Measurements from ENCODE around the gene COTL1.

- no peak for TF ChIP-seq PATZ1 (CRISPR knock-in tag; IDR thresholded peaks at IDR 0.05; ENCODE audit: borderline replicate concordance)
- TF ChIP-seq ZFP30 (CRISPR knock-in tag; IDR thresholded peaks at IDR 0.05) = no peak
- TF ChIP-seq, protein P1, sequence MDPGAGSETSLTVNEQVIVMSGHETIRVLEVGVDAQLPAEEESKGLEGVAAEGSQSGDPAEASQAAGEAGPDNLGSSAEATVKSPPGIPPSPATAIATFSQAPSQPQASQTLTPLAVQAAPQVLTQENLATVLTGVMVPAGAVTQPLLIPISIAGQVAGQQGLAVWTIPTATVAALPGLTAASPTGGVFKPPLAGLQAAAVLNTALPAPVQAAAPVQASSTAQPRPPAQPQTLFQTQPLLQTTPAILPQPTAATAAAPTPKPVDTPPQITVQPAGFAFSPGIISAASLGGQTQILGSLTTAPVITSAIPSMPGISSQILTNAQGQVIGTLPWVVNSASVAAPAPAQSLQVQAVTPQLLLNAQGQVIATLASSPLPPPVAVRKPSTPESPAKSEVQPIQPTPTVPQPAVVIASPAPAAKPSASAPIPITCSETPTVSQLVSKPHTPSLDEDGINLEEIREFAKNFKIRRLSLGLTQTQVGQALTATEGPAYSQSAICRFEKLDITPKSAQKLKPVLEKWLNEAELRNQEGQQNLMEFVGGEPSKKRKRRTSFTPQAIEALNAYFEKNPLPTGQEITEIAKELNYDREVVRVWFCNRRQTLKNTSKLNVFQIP (CRISPR knock-in tag; IDR thresholded peaks at IDR 0.05; ENCODE audit: borderline replicate concordance, low read depth) = no peak
- no peak for TF ChIP-seq ZFP3 (CRISPR knock-in tag; IDR thresholded peaks at IDR 0.05)
These were observed 31.0 kb upstream of the COTL1 start for GRCh38 chr16:84648595-84649510.

All from SK-N-SH treated with all-trans-retinoic acid at 6 μM for 48 hours (cell line).